HG02642 (cell line): ENCODE results near the gene SEC11A.
"Not testable (repeated sequence)": the region's sequence is repeated elsewhere in the genome, so short reads cannot be mapped to it uniquely, and the experiment has no call there.

ENCODE experiments used
- ATAC-seq: cut with Tn5 transposase; IDR thresholded peaks from one replicate; pipeline ENCODE4 v1.9.1; 2021; ENCODE audit warnings: mild to moderate bottlenecking; ENCODE audit not compliant: unreplicated experiment, poor library complexity

The SEC11A gene

GRCh38 chr15:84686446-84686845 lies 29.5 kb downstream of the SEC11A start:
- not testable (repeated sequence) for ATAC-seq

- ATAC-seq = no peak
These were observed 30.6 kb downstream of the SEC11A start for GRCh38 chr15:84685304-84685703.

GRCh38 chr15:84684092-84684491 lies 31.8 kb downstream of the SEC11A start:
- ATAC-seq = no peak

GRCh38 chr15:84681831-84682230 lies 34.1 kb downstream of the SEC11A start:
- no peak for ATAC-seq

- no peak for ATAC-seq
These were observed 44.7 kb downstream of the SEC11A start for GRCh38 chr15:84671211-84671610.

- ATAC-seq = no peak
These were observed 46.2 kb downstream of the SEC11A start for GRCh38 chr15:84669726-84670125.

- ATAC-seq = no peak
These were observed 47.5 kb downstream of the SEC11A start for GRCh38 chr15:84668221-84668982.

- ATAC-seq = no peak
These were observed 49.6 kb downstream of the SEC11A start for GRCh38 chr15:84666373-84666772.

- no peak for ATAC-seq
These were observed 54.9 kb downstream of the SEC11A start for GRCh38 chr15:84661001-84661400.

GRCh38 chr15:84659904-84660781 lies 55.8 kb downstream of the SEC11A start:
- no peak for ATAC-seq

GRCh38 chr15:84658788-84659411 lies 57.0 kb downstream of the SEC11A start:
- no peak for ATAC-seq

GRCh38 chr15:84658080-84658787 lies 57.7 kb downstream of the SEC11A start, which contains the start of gene NMB:
Gene NMB, minus strand, starts transcription at chr15:84658199. Its CDS starts 47 bp downstream, at chr15:84658152.
- peak; percentile 67 for ATAC-seq

GRCh38 chr15:84657748-84658079 lies 58.2 kb downstream of the SEC11A start:
- no peak for ATAC-seq

- no peak for ATAC-seq
These were observed 59.0 kb downstream of the SEC11A start for GRCh38 chr15:84656972-84657371.

- ATAC-seq = peak; percentile 32
These were observed 61.1 kb downstream of the SEC11A start for GRCh38 chr15:84654689-84655453.

GRCh38 chr15:84653910-84654688 lies 61.8 kb downstream of the SEC11A start, which contains the start of gene WDR73:
Gene WDR73, minus strand, starts transcription at chr15:84654283. Its CDS starts 9 bp downstream, at chr15:84654274.
- ATAC-seq = peak; percentile 87

- peak; percentile 0 for ATAC-seq
These were observed 62.4 kb downstream of the SEC11A start for GRCh38 chr15:84653584-84653909.

GRCh38 chr15:84649706-84650105 lies 66.2 kb downstream of the SEC11A start:
- ATAC-seq = no peak

GRCh38 chr15:84648539-84648938 lies 67.4 kb downstream of the SEC11A start:
- ATAC-seq = no peak
